ENCODE data around the gene MTHFSD. TPM values are rescaled to one million over a fixed set of nuclear protein-coding genes. Genes with fewer than 3 reads are reported as not detected.

The MTHFSD gene
- total and polyA plus RNA-seq, 2 donors (not counting 3 experiments of a cell fraction or from before 2014, with no cell fraction given), result 16.7 to 21.1 TPM

- intact Hi-C loops (cut with micrococcal nuclease), result no loop called here
- ChIA-PET POLR2A (no interaction called here), CTCF (no interaction called here)
- no peak for DNase-seq (ENCODE audit: low read depth, low spot score)
- no peak overlapping the region for H3K4me3 ChIP-seq (replicated peaks in 1 of 3; ENCODE audit: insufficient read depth in 1 of 3, low read depth in 1 of 3, low read length in 3 of 3)
- H3K9ac ChIP-seq (replicated peaks; ENCODE audit: extremely low read depth, insufficient read depth, low read length), result no peak overlapping the region
- no peak overlapping the region for H3K4me2 ChIP-seq (ENCODE audit: insufficient read depth, low read length)
- H2AFZ ChIP-seq (ENCODE audit: low read depth, low read length), result no peak overlapping the region
- dilution Hi-C loops (cut with MboI; ENCODE audit: extremely low pct_ligation_motif_present, low sequenced_read_pairs), result no loop called here
- peaks cover 5 to 23% of the 10 kb centered on the region in 2 experiments for H3K36me3 ChIP-seq (ENCODE audit: control insufficient read depth in 2 of 2, extremely low read depth in 1 of 2, insufficient read depth in 2 of 2, low read length in 2 of 2)
- H3K9me3 ChIP-seq (replicated peaks; ENCODE audit: control insufficient read depth, insufficient read depth, low read length), result no peaks in the 10 kb centered on the region
- TF ChIP-seq MYC (IDR thresholded peaks at IDR 0.05; ENCODE audit: low read depth, low read length) (no peak), JUN (IDR thresholded peaks at IDR 0.05; ENCODE audit: borderline replicate concordance, insufficient read depth, insufficient read length, low read depth) (no peak), MAX (IDR thresholded peaks at IDR 0.05; ENCODE audit: insufficient read depth, insufficient read length) (no peak), EZH2 (IDR thresholded peaks at IDR 0.05; ENCODE audit: borderline replicate concordance, low read depth, low read length, severe bottlenecking) (no peak), CTCF (IDR thresholded peaks at IDR 0.05; ENCODE audit: extremely low read depth in 1 of 2, insufficient read depth in 1 of 2, low read depth in 1 of 2, low read length in 2 of 2) (no peak), POLR2A (IDR thresholded peaks at IDR 0.05; ENCODE audit: low read depth, low read length) (no peak), GATA2 (IDR thresholded peaks at IDR 0.05; ENCODE audit: insufficient read depth, insufficient read length, low read depth, low read length) (no peak), POLR2AphosphoS5 (IDR thresholded peaks at IDR 0.05; ENCODE audit: insufficient read depth, low read depth, low read length) (no peak), FOS (IDR thresholded peaks at IDR 0.05; ENCODE audit: borderline replicate concordance, insufficient read depth, low read length) (no peak)
- no peak for FAIRE-seq
- H3K79me2 ChIP-seq (ENCODE audit: control insufficient read depth, insufficient read depth, low read length), result no peaks in the 10 kb centered on the region
- no peaks in the 10 kb centered on the region for H3K27me3 ChIP-seq (ENCODE audit: control insufficient read depth in 2 of 2, insufficient read depth in 2 of 2, low read length in 2 of 2)
- H4K20me1 ChIP-seq (replicated peaks; ENCODE audit: control insufficient read depth, extremely low read depth, insufficient read depth, low read length), result no peaks in the 10 kb centered on the region
- BruUV-seq (replicated peaks), result no TSS peak
- no peaks in the 10 kb centered on the region for H3K9me1 ChIP-seq (replicated peaks; ENCODE audit: control insufficient read depth, extremely low read depth, insufficient read depth, low read length)
- no peak overlapping the region for H3K27ac ChIP-seq (ENCODE audit: insufficient read depth, low read depth, low read length)
- H3K4me1 ChIP-seq (ENCODE audit: control insufficient read depth, extremely low read depth, insufficient read depth, low read length), result no peaks in the 10 kb centered on the region
Observed at GRCh38 chr16:86545954-86546637, 8.9 kb downstream of the MTHFSD start.
